ENCODE results near the gene SARDH. TPM values are rescaled to one million over a fixed set of nuclear protein-coding genes. Genes with fewer than 3 reads are reported as not detected.

The SARDH gene
- total RNA-seq, 1 experiment from 2014 or later: 5.3 TPM

GRCh38 chr9:133614056-133614455 is 124.1 kb downstream of the SARDH start:
- Mint-ChIP-seq H3K36me3 (ENCODE audit: insufficient read depth in 1 of 3, low read depth in 3 of 3) (no peaks in the 10 kb centered on the region), H3K9me3 (no peaks in the 10 kb centered on the region; a peak in 2 of 5 replicates), H3K27me3 (ENCODE audit: low read depth) (peaks cover 78% of the 10 kb centered on the region), H3K27ac (no peak overlapping the region), H3K4me1 (peaks cover 6 to 17% of the 10 kb centered on the region in 2 experiments), H3K4me3 (no peak overlapping the region)
- Histone ChIP-seq H3K27ac (ENCODE audit: insufficient read length, low read depth, low read length) (no peak overlapping the region), H3K79me2 (ENCODE audit: insufficient read depth, low read length) (no peaks in the 10 kb centered on the region), H3K23me2 (ENCODE audit: insufficient read length, low read depth, low read length, poor library complexity, severe bottlenecking) (no peaks in the 10 kb centered on the region), H3T11ph (ENCODE audit: low read length) (no peak overlapping the region), H2AK5ac (ENCODE audit: insufficient read length, low read length) (no peak overlapping the region), H3K18ac (ENCODE audit: insufficient read length, low read depth, low read length) (no peak overlapping the region), H2BK120ac (ENCODE audit: low read depth, low read length, poor library complexity, severe bottlenecking) (no peak overlapping the region), H4K5ac (ENCODE audit: insufficient read length, low read depth, low read length) (no peak overlapping the region), H2BK15ac (ENCODE audit: low read depth, low read length) (no peak overlapping the region), H3K9ac (ENCODE audit: extremely low read depth, insufficient read length, low read length) (no peak overlapping the region), H2BK5ac (ENCODE audit: insufficient read length, low read length) (no peak overlapping the region), H4K91ac (ENCODE audit: insufficient read length, low read depth, low read length) (no peak overlapping the region), H3K4ac (ENCODE audit: low read depth, low read length) (no peak overlapping the region), H3K14ac (ENCODE audit: insufficient read depth, low read length) (no peak overlapping the region), H3K4me2 (ENCODE audit: insufficient read depth, insufficient read length, low read length) (no peak overlapping the region), H3K23ac (ENCODE audit: insufficient read length, low read depth, low read length) (no peak overlapping the region), H4K20me1 (ENCODE audit: control insufficient read depth, insufficient read depth, insufficient read length) (no peaks in the 10 kb centered on the region), H2BK20ac (ENCODE audit: low read depth, low read length, poor library complexity, severe bottlenecking) (no peak overlapping the region), H2AFZ (ENCODE audit: low read length) (no peak overlapping the region), H2BK12ac (ENCODE audit: insufficient read length, low read depth, low read length) (no peak overlapping the region), H3K79me1 (ENCODE audit: insufficient read depth, low read depth, low read length, poor library complexity, severe bottlenecking) (no peaks in the 10 kb centered on the region), H3K9me3 (ENCODE audit: control insufficient read depth, low read depth, low read length) (no peaks in the 10 kb centered on the region), H3K4me1 (ENCODE audit: insufficient read depth, low read length) (no peaks in the 10 kb centered on the region), H4K8ac (replicated peaks; ENCODE audit: insufficient read length, low read depth, low read length) (no peak overlapping the region), H3K56ac (ENCODE audit: insufficient read length, low read depth, low read length) (no peak overlapping the region), H3K27me3 (ENCODE audit: insufficient read depth, low read length) (no peaks in the 10 kb centered on the region; the same call in 1 of the 2 replicates)
- no CpG with 5 or more reads among the region's 10 CpGs for WGBS (ENCODE audit: extremely low coverage, insufficient read length, low lambda C conversion rate)
- TF ChIP-seq, protein P1, sequence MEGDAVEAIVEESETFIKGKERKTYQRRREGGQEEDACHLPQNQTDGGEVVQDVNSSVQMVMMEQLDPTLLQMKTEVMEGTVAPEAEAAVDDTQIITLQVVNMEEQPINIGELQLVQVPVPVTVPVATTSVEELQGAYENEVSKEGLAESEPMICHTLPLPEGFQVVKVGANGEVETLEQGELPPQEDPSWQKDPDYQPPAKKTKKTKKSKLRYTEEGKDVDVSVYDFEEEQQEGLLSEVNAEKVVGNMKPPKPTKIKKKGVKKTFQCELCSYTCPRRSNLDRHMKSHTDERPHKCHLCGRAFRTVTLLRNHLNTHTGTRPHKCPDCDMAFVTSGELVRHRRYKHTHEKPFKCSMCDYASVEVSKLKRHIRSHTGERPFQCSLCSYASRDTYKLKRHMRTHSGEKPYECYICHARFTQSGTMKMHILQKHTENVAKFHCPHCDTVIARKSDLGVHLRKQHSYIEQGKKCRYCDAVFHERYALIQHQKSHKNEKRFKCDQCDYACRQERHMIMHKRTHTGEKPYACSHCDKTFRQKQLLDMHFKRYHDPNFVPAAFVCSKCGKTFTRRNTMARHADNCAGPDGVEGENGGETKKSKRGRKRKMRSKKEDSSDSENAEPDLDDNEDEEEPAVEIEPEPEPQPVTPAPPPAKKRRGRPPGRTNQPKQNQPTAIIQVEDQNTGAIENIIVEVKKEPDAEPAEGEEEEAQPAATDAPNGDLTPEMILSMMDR (conservative IDR thresholded peaks at IDR 0.05): no peak
- DNase-seq: no peak

Other genes starting within 250 kb of the SARDH start
- gene MYMK, start 213.4 kb downstream of the SARDH start, total RNA-seq (2021): not detected in 2 replicates
- 0.61 and 0.86 TPM in 2 replicates for gene ADAMTSL2, start 203.6 kb downstream of the SARDH start, total RNA-seq (2021)
- gene FAM163B, start 129.0 kb downstream of the SARDH start, total RNA-seq (2021): 0.39 and 0.64 TPM in 2 replicates
- gene DBH, start 102.0 kb downstream of the SARDH start, total RNA-seq (2021): not detected in 2 replicates

Data from H9 (cell line).